GM06990 (cell line): Measurements from ENCODE around the gene ETDC.
A peak's percentile ranks its signal among the peaks of the same experiment; 100 is the strongest.

Experiments
- DNase-seq: peaks from one replicate; pipeline ENCODE4 v3.0.0-alpha.2; 2011; ENCODE audit not compliant: insufficient read length; ENCODE audit errors: extremely low read depth
- H3K27me3 ChIP-seq: replicated peaks from 2 replicates; pipeline ENCODE4 v1.6.0; 2011; ENCODE audit warnings: low read length; ENCODE audit not compliant: control insufficient read depth, insufficient read depth
- H3K36me3 ChIP-seq: 2 replicates; pipeline ENCODE4 v1.5.1; 2011; ENCODE audit warnings: low read length; ENCODE audit not compliant: control insufficient read depth, insufficient read depth
- H3K4me3 ChIP-seq: replicated peaks from 2 replicates; pipeline ENCODE4 v1.5.1; 2011; ENCODE audit warnings: low read depth, mild to moderate bottlenecking, control low read depth, low read length
- TF ChIP-seq, protein P1 (sequence below): IDR thresholded peaks from 2 replicates; pipeline ENCODE4 v1.5.1; 2011; ENCODE audit warnings: low read length, control low read depth, mild to moderate bottlenecking, inconsistent platforms; ENCODE audit not compliant: insufficient read depth, poor library complexity, severe bottlenecking

Gene ETDC

DNA sequence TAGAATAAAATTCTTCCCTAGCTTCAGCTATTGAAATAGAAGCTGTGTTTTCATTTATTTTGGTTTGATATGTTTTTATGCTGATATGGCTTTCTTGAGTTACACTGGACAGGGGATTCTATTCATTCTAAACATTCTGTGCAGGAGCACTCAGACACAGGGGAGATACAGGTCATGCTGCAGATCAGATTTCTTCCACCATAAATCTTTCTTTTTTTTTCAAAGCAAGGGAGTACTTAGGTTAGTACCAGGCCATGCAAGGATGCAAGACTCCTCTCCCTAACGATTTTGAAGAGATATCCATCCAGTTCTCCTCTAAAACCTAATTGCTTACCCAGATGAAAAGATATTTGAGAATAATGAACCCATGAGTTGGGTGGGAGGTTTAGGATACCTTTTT lies 21.4 kb downstream of the ETDC start:
- TF ChIP-seq, protein P1, sequence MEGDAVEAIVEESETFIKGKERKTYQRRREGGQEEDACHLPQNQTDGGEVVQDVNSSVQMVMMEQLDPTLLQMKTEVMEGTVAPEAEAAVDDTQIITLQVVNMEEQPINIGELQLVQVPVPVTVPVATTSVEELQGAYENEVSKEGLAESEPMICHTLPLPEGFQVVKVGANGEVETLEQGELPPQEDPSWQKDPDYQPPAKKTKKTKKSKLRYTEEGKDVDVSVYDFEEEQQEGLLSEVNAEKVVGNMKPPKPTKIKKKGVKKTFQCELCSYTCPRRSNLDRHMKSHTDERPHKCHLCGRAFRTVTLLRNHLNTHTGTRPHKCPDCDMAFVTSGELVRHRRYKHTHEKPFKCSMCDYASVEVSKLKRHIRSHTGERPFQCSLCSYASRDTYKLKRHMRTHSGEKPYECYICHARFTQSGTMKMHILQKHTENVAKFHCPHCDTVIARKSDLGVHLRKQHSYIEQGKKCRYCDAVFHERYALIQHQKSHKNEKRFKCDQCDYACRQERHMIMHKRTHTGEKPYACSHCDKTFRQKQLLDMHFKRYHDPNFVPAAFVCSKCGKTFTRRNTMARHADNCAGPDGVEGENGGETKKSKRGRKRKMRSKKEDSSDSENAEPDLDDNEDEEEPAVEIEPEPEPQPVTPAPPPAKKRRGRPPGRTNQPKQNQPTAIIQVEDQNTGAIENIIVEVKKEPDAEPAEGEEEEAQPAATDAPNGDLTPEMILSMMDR, result no peak
- no peaks in the 10 kb centered on the region; the same call in 1 of the 2 replicates for H3K36me3 ChIP-seq
- DNase-seq, result no peak

DNA sequence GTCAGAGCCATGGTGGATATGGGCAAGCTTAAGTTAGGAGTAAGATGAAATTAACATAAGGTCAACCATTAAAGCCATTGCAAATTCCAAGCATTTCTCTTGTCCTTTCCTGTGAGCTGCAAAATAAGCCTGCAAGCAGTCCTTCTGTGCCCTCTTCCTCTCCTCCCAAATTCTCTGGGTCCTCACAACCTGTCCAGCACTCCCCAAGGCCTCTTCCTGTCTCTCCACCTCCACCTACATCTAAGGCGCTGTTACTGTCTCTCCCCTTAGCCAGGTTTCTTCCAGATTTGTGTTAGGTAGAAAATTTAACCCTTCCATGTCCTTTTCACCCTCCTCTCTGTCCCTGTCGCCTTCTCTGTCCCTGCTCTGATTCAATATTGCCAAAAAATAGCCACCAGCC lies 22.2 kb downstream of the ETDC start:
- Histone ChIP-seq H3K36me3 (no peaks in the 10 kb centered on the region; the same call in 1 of the 2 replicates), H3K4me3 (no peak overlapping the region), H3K27me3 (no peaks in the 10 kb centered on the region)
- TF ChIP-seq, protein P1, result no peak
- no peak for DNase-seq

More for the DNA sequence above, 21.4 kb downstream of the ETDC start:
- no peaks in the 10 kb centered on the region for H3K27me3 ChIP-seq
- H3K4me3 ChIP-seq, result no peak overlapping the region

DNA sequence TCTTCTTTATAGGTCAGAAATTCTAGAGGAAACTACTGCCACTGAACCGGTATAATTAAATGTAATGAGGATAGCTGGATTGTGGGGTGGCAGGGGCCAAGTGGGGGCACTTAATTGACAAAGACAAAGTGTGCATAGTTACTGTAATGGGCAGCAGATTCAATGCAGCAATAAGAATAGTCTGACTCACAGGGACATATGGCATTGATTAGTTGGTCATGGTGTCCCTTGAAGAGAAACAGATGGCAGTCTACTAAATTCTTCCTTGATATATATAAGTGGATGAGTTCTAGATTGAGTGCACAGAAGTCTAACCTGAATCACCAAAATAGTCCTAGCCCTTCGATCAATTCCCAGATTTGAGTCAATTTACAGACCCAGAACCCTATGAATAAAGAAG lies 31.6 kb downstream of the ETDC start:
- peaks cover 2% of the 10 kb centered on the region; the same call in 1 of the 2 replicates for H3K36me3 ChIP-seq
- TF ChIP-seq, protein P1, result no peak
- no peak overlapping the region for H3K4me3 ChIP-seq
- H3K27me3 ChIP-seq, result no peaks in the 10 kb centered on the region
- no peak for DNase-seq

DNA sequence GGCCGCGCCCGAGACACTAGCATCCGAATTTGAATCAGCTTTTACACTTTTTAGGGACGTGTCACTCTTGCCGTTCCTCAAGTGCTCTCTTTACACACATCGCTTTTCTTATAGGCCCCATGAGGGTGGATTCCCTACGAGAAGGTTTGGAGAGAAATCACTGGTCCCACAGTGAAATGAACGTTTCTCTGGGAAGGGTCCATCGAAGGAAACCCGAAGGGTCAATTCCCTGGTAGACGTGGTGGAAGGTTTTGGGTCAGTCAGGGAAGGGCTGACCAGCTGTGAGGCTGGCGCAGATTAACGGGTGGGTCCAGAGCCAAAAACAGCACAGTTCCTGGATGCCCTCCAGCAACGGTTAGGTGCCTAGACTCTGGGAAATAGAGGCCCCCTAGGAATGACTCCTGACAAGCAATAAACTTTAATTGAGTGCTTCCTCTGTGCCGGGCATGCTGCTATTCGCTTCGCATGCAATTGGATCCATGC lies 35.9 kb downstream of the ETDC start:
- Histone ChIP-seq H3K27me3 (no peaks in the 10 kb centered on the region), H3K36me3 (no peaks in the 10 kb centered on the region; the same call in 1 of the 2 replicates), H3K4me3 (peak overlapping the region; percentile 69)
- no peak for DNase-seq
- TF ChIP-seq, protein P1, result no peak

DNA sequence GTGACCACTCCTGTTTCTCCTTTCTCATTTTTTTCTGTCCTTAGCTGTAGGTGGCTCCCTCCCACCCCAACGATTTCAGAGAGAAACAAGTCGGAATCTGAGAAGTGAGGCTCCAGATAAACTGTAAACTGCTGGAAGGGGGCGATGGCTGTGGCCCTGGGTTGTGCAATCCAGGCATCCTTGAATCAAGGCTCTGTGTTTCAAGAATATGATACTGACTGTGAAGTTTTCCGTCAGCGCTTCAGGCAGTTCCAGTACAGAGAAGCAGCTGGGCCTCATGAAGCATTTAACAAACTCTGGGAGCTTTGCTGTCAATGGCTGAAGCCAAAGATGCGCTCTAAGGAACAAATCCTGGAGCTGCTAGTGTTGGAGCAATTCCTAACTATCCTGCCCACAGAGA lies 37.7 kb downstream of the ETDC start:
- Histone ChIP-seq H3K4me3 (no peak overlapping the region), H3K36me3 (no peaks in the 10 kb centered on the region; the same call in 1 of the 2 replicates), H3K27me3 (no peaks in the 10 kb centered on the region)
- DNase-seq, result no peak
- TF ChIP-seq, protein P1, result no peak

DNA sequence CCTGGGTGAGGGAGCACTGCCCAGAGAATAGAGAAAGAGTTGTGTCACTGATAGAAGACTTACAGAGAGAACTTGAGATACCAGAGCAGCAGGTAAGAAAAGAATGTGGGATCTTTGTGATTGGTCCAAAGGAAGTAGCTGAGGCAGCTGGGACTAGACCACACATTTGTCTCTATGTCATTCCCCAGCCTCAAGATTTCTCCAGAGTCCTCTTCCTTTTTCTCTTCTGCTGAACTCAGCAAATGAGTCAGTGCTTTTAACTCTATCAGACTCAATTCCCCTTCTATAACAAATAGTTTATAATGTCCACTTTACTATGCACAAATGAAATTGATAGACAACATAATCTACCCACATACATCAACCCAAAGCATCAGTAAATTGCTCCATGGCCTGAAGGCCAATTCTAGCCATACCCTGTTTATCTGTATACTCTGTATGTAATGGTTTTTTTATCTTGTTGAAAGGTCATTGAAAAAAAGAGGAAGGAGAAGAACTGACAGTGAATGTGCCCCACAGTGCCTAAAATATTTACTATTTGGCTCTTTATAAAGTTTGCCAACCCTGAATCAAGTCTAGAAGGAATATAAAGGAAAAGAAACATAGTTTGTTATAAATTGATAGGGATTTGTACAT lies 38.2 kb downstream of the ETDC start:
- Histone ChIP-seq H3K36me3 (no peaks in the 10 kb centered on the region; the same call in 1 of the 2 replicates), H3K27me3 (no peaks in the 10 kb centered on the region), H3K4me3 (no peak overlapping the region)
- TF ChIP-seq, protein P1, result no peak
- no peak for DNase-seq
